ENCODE results near the gene FMN1. TPM values are rescaled to one million over a fixed set of nuclear protein-coding genes. Genes with fewer than 3 reads are reported as not detected.

Gene FMN1
- polyA plus RNA-seq, 6 donors from 2014 or later = 0.33 to 1.0 (median 0.44) TPM; not detected in 1

GRCh38 chr15:32735989-32736700, 458.4 kb downstream of the FMN1 start:
- no peak overlapping the region for H3K27ac Mint-ChIP-seq
- no peaks in the 10 kb centered on the region for H3K4me1 Mint-ChIP-seq
- H3K36me3 Mint-ChIP-seq = peaks cover 0 to 10% of the 10 kb centered on the region in 2 donors
- no peak for DNase-seq
- H3K27me3 Mint-ChIP-seq = peaks cover 25 to 46% (median 30%) of the 10 kb centered on the region in 3 donors
- no peak for ATAC-seq (ENCODE audit: low read depth in 2 of 2)
- H3K4me3 Mint-ChIP-seq = no peak overlapping the region
- peaks cover 7 to 19% (median 9%) of the 10 kb centered on the region in 7 donors for H3K9me3 Mint-ChIP-seq

GRCh38 chr15:32733281-32733680, 461.2 kb downstream of the FMN1 start:
- H3K27me3 Mint-ChIP-seq = peaks cover 32 to 63% (median 33%) of the 10 kb centered on the region in 3 donors
- no peak for ATAC-seq (ENCODE audit: low read depth in 2 of 2)
- no peak overlapping the region for H3K27ac Mint-ChIP-seq
- no peak overlapping the region for H3K4me3 Mint-ChIP-seq
- peaks cover 0 to 4% (median 0%) of the 10 kb centered on the region in 3 donors for H3K4me1 Mint-ChIP-seq
- DNase-seq = no peak
- H3K9me3 Mint-ChIP-seq = peaks cover 0 to 4% (median 0%) of the 10 kb centered on the region in 7 donors
- no peaks in the 10 kb centered on the region for H3K36me3 Mint-ChIP-seq

GRCh38 chr15:32732574-32733157, 461.8 kb downstream of the FMN1 start:
- no peak overlapping the region for H3K4me3 Mint-ChIP-seq
- H3K27ac Mint-ChIP-seq = no peak overlapping the region
- DNase-seq (no peak), ATAC-seq (ENCODE audit: low read depth in 2 of 2) (no peak)
- peaks cover 0 to 4% (median 0%) of the 10 kb centered on the region in 3 donors for H3K4me1 Mint-ChIP-seq
- H3K27me3 Mint-ChIP-seq = peaks cover 32 to 63% (median 36%) of the 10 kb centered on the region in 3 donors
- peaks cover 0 to 7% (median 0%) of the 10 kb centered on the region in 7 donors for H3K9me3 Mint-ChIP-seq
- H3K36me3 Mint-ChIP-seq = no peaks in the 10 kb centered on the region

GRCh38 chr15:32730677-32731654, 463.5 kb downstream of the FMN1 start:
- Mint-ChIP-seq H3K36me3 (no peaks in the 10 kb centered on the region), H3K9me3 (peaks cover 0 to 16% (median 9%) of the 10 kb centered on the region in 7 donors), H3K27me3 (peaks cover 28 to 71% (median 46%) of the 10 kb centered on the region in 3 donors), H3K4me3 (peak overlapping the region in 5 of 8 donors; percentile 10 to 50 (median 33)), H3K27ac (no peak overlapping the region), H3K4me1 (peaks cover 0 to 4% (median 0%) of the 10 kb centered on the region in 3 donors)
- peak; percentile 42 to 58 for ATAC-seq (ENCODE audit: low read depth in 2 of 2)
- no peak for DNase-seq

GRCh38 chr15:32729700-32730395, 464.7 kb downstream of the FMN1 start:
- H3K36me3 Mint-ChIP-seq = no peaks in the 10 kb centered on the region
- ATAC-seq (ENCODE audit: low read depth in 2 of 2) (no peak), DNase-seq (no peak)
- peaks cover 0 to 4% (median 0%) of the 10 kb centered on the region in 3 donors for H3K4me1 Mint-ChIP-seq
- peaks cover 28 to 61% (median 56%) of the 10 kb centered on the region in 3 donors for H3K27me3 Mint-ChIP-seq
- H3K4me3 Mint-ChIP-seq = peak overlapping the region in 2 of 8 donors; percentile 20 to 55
- no peak overlapping the region for H3K27ac Mint-ChIP-seq
- peaks cover 0 to 25% (median 13%) of the 10 kb centered on the region in 7 donors for H3K9me3 Mint-ChIP-seq

- Mint-ChIP-seq H3K27ac (no peak overlapping the region), H3K27me3 (peaks cover 33 to 76% (median 54%) of the 10 kb centered on the region in 3 donors), H3K36me3 (peaks cover 0 to 5% of the 10 kb centered on the region in 2 donors), H3K9me3 (peaks cover 0 to 24% (median 13%) of the 10 kb centered on the region in 7 donors), H3K4me1 (peaks cover 4 to 13% (median 13%) of the 10 kb centered on the region in 3 donors), H3K4me3 (no peak overlapping the region)
- ATAC-seq (ENCODE audit: low read depth in 2 of 2) (no peak), DNase-seq (no peak)
These were observed 471.2 kb downstream of the FMN1 start for GRCh38 chr15:32723171-32723948.

- peaks cover 8 to 22% (median 19%) of the 10 kb centered on the region in 3 donors for H3K4me1 Mint-ChIP-seq
- no peak overlapping the region for H3K27ac Mint-ChIP-seq
- ATAC-seq (ENCODE audit: low read depth in 2 of 2) (no peak), DNase-seq (no peak)
- H3K27me3 Mint-ChIP-seq = peaks cover 34 to 78% (median 61%) of the 10 kb centered on the region in 3 donors
- H3K9me3 Mint-ChIP-seq = peaks cover 0 to 18% (median 5%) of the 10 kb centered on the region in 7 donors
- H3K4me3 Mint-ChIP-seq = no peak overlapping the region
- peaks cover 0 to 5% of the 10 kb centered on the region in 2 donors for H3K36me3 Mint-ChIP-seq
These were observed 472.4 kb downstream of the FMN1 start for GRCh38 chr15:32722136-32722535.

- H3K27ac Mint-ChIP-seq = no peak overlapping the region
- ATAC-seq (ENCODE audit: low read depth in 2 of 2) (no peak), DNase-seq (no peak)
- H3K27me3 Mint-ChIP-seq = peaks cover 40 to 78% (median 65%) of the 10 kb centered on the region in 3 donors
- H3K4me3 Mint-ChIP-seq = no peak overlapping the region
- H3K36me3 Mint-ChIP-seq = peaks cover 0 to 5% of the 10 kb centered on the region in 2 donors
- peaks cover 13 to 28% (median 24%) of the 10 kb centered on the region in 3 donors for H3K4me1 Mint-ChIP-seq
- peaks cover 0 to 16% (median 4%) of the 10 kb centered on the region in 7 donors for H3K9me3 Mint-ChIP-seq
These were observed 472.9 kb downstream of the FMN1 start for GRCh38 chr15:32721596-32721995.

GRCh38 chr15:32718821-32719716, 475.4 kb downstream of the FMN1 start:
- DNase-seq (no peak), ATAC-seq (ENCODE audit: low read depth in 2 of 2) (no peak)
- H3K9me3 Mint-ChIP-seq = no peaks in the 10 kb centered on the region
- H3K27me3 Mint-ChIP-seq = peaks cover 50 to 83% (median 69%) of the 10 kb centered on the region in 3 donors
- peak overlapping the region; percentile 31 to 75 (median 56) for H3K4me3 Mint-ChIP-seq
- H3K4me1 Mint-ChIP-seq = peaks cover 15 to 31% (median 29%) of the 10 kb centered on the region in 3 donors
- H3K36me3 Mint-ChIP-seq = peaks cover 0 to 5% of the 10 kb centered on the region in 2 donors
- no peak overlapping the region for H3K27ac Mint-ChIP-seq

GRCh38 chr15:32718227-32718820, 476.2 kb downstream of the FMN1 start:
- ATAC-seq (ENCODE audit: low read depth in 2 of 2) (no peak), DNase-seq (no peak)
- peaks cover 15 to 31% (median 29%) of the 10 kb centered on the region in 3 donors for H3K4me1 Mint-ChIP-seq
- peak overlapping the region in 7 of 8 donors; percentile 18 to 69 (median 47) for H3K4me3 Mint-ChIP-seq
- no peaks in the 10 kb centered on the region for H3K9me3 Mint-ChIP-seq
- H3K36me3 Mint-ChIP-seq = peaks cover 0 to 5% of the 10 kb centered on the region in 2 donors
- H3K27ac Mint-ChIP-seq = peak overlapping the region in 1 of 6 donors; percentile 14
- peaks cover 57 to 90% (median 69%) of the 10 kb centered on the region in 3 donors for H3K27me3 Mint-ChIP-seq
